ENCODE measurements around the gene LTBP3. TPM values are rescaled to one million over a fixed set of nuclear protein-coding genes. Genes with fewer than 3 reads are reported as not detected.
A peak's percentile ranks its signal among the peaks of the same experiment; 100 is the strongest.

The LTBP3 gene
- polyA plus RNA-seq (2013, experiment 1 of 2), result 52.8 TPM
- 46.9 TPM for polyA plus RNA-seq (2013, experiment 2 of 2)

DNA sequence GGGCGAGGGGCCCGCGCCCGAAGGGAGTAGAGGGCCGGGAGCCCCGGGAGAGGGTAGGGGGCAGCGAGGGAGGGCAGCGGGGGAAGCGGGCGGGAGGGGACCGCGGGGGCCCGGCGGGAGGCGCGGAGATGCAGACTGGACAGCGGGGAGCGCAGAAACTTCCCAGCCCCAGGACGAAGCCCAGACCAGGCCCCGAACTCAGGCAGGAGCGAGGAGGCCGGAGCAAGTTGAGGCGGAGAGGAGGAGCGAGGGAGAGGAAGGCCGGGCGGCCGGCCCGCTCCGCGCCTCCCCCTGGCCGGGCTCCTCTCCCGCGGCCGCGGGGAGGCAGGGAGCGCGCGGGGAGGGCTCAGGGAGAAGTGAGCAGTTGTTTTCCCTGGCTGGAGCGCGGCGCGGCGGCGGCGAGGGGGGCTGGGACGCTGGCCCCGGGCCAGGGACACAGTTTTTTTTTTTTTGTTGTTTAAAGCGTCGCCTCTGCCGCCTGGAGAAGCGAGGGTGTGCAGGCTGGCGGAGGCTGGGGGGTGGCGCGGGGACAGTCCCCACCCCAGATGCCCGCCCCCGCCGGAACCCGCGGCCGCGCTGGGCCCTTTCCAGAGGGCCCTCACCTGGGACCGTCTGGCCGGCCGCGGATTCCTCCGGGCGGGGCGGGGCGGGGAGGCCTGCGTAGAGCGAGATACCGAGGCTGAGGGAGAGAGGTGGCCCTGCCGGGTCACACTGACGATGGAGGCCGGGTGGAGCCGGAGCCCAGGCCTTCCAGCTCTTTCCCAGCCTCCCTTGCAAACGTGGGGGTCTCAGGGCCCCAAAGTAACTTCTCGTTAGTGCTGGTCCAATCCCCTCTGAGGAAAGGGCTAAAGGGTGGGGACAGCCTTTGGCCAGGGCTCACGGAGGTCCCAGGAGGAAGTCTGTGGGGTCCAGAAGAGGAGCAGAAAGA lies at the start of gene LTBP3:
TSS of gene LTBP3 (minus strand) at position 358 of the 928 bp plus-strand sequence. CDS start 400 bp downstream, outside the sequence.
- Histone ChIP-seq H3K4me1 (ENCODE audit: control insufficient read depth, insufficient read depth, low read depth, low read length) (peaks cover 62% of the 10 kb centered on the region), H3K18ac (ENCODE audit: low read depth in 1 of 2, low read length in 2 of 2) (peak within 1 kb of the TSS; percentile 82 to 89), H3K23ac (ENCODE audit: low read length in 2 of 2) (peak within 1 kb of the TSS; percentile 20 to 39), H2BK120ac (ENCODE audit: low read depth, low read length) (peak within 1 kb of the TSS; percentile 98), H3K4ac (ENCODE audit: low read depth in 1 of 2, low read length in 2 of 2) (peak within 1 kb of the TSS; percentile 62 to 79), H4K8ac (ENCODE audit: low read length) (peak within 1 kb of the TSS; percentile 94), H2BK15ac (ENCODE audit: low read depth, poor library complexity, severe bottlenecking) (peak within 1 kb of the TSS; percentile 92), H2BK12ac (ENCODE audit: low read length in 2 of 2) (peak within 1 kb of the TSS; percentile 65 to 92), H3K27me3 (ENCODE audit: control insufficient read depth in 1 of 2, insufficient read depth in 1 of 2, low read length in 2 of 2) (no peaks in the 10 kb centered on the region), H3K36me3 (ENCODE audit: control insufficient read depth in 1 of 2, insufficient read depth in 2 of 2, low read depth in 1 of 2, low read length in 2 of 2) (peaks cover 0 to 6% of the 10 kb centered on the region in 2 experiments), H3K4me2 (ENCODE audit: low read length, poor library complexity, severe bottlenecking) (peak within 1 kb of the TSS; percentile 69), H3K9ac (ENCODE audit: low read length) (peak within 1 kb of the TSS; percentile 89), H2AK5ac (ENCODE audit: low read length, severe bottlenecking) (peak within 1 kb of the TSS; percentile 90), H3K4me3 (ENCODE audit: insufficient read depth in 1 of 2, low read depth in 1 of 2, low read length in 2 of 2) (peak within 1 kb of the TSS; percentile 61 to 85), H2BK5ac (ENCODE audit: low read depth, low read length, poor library complexity, severe bottlenecking) (peak within 1 kb of the TSS; percentile 62), H3K9me3 (ENCODE audit: control insufficient read depth, low read length) (no peaks in the 10 kb centered on the region), H3K27ac (ENCODE audit: low read length, poor library complexity, severe bottlenecking) (peak within 1 kb of the TSS; percentile 92), H2AFZ (ENCODE audit: low read depth, low read length) (no peak within 1 kb of the TSS), H4K91ac (ENCODE audit: low read length) (peak within 1 kb of the TSS; percentile 92), H3K79me1 (replicated peaks; ENCODE audit: low read length, poor library complexity, severe bottlenecking) (peaks cover 11% of the 10 kb centered on the region), H3K14ac (ENCODE audit: low read length in 2 of 2) (peak within 1 kb of the TSS in 1 of 2 experiments; percentile 35)
- peak; percentile 81 for DNase-seq
- 4% methylated on average over 55 of the region's 79 CpGs for WGBS

DNA sequence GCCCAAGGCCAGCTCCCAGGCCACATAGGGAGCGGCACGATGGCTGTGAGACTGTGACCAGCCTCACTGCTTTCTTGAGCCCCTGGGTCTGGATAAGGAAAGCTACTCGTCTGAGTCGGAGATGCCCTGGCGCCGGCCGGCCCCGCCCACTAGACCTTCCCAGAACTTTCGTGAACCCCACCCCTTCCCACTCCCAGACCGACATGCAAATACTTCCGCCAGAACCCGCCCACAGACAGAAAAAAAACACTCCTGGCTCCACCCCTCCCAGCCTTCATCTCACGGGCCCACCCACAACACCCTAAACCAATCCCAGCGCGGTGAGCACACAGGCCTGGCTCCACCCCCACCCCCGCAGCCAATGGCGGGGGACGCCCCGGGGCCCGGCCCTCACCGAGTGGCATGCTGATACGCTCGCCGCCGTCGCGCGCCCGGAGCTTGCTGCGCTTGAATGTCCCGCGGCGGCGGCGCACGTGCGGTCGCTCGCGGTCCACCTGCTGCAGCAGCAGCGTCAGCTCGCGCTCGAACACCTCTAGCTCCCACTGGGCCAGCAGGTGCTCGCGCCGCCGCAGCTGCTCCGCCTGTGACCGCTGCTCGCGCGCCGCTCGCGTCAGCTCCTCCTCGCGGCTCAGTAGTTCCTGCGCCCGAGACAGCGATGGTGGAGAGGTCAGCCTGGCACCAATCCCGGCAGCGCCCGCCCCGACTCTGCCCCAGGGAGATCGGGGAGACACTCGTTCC lies 48.9 kb upstream of the LTBP3 start:
- no peaks in the 10 kb centered on the region for H3K27me3 ChIP-seq (ENCODE audit: control insufficient read depth in 1 of 2, insufficient read depth in 1 of 2, low read length in 2 of 2)
- H3K18ac ChIP-seq (ENCODE audit: low read depth in 1 of 2, low read length in 2 of 2), result peak overlapping the region in 1 of 2 experiments; percentile 38
- peak; percentile 97 for DNase-seq

DNA sequence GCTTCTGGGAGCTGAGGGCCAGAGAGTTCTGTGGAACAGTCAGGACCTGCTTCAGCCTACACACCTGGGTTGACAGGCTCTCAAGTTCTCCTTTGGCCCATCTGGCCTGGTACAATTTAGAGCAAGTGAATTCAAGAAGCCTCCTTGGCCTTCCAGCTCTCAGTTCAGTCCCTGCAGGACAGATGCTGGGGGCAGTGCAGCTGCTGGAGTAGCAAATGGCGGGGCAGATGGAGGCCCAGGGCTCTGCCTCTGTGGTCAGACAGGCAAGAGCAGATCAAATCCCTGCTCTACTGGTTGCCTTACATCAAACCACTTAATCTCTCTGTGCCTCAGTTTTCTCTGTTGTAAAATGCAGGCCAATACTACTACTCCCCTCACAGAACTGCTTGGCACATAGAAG lies 46.1 kb upstream of the LTBP3 start:
- Histone ChIP-seq H3K4me2 (ENCODE audit: low read length, poor library complexity, severe bottlenecking) (no peak overlapping the region), H2AFZ (ENCODE audit: low read depth, low read length) (no peak overlapping the region), H3K79me1 (replicated peaks; ENCODE audit: low read length, poor library complexity, severe bottlenecking) (peaks cover 37% of the 10 kb centered on the region), H3K18ac (ENCODE audit: low read depth in 1 of 2, low read length in 2 of 2) (no peak overlapping the region), H2BK5ac (ENCODE audit: low read depth, low read length, poor library complexity, severe bottlenecking) (no peak overlapping the region), H3K9ac (ENCODE audit: low read length) (no peak overlapping the region), H2BK12ac (ENCODE audit: low read length in 2 of 2) (no peak overlapping the region), H2BK15ac (ENCODE audit: low read depth, poor library complexity, severe bottlenecking) (no peak overlapping the region), H4K91ac (ENCODE audit: low read length) (no peak overlapping the region), H3K27ac (ENCODE audit: low read length, poor library complexity, severe bottlenecking) (peak overlapping the region; percentile 17), H3K27me3 (ENCODE audit: control insufficient read depth in 1 of 2, insufficient read depth in 1 of 2, low read length in 2 of 2) (no peaks in the 10 kb centered on the region), H4K8ac (ENCODE audit: low read length) (no peak overlapping the region), H3K36me3 (ENCODE audit: control insufficient read depth in 1 of 2, insufficient read depth in 2 of 2, low read depth in 1 of 2, low read length in 2 of 2) (peaks cover 64 to 83% of the 10 kb centered on the region in 2 experiments), H3K23ac (ENCODE audit: low read length in 2 of 2) (no peak overlapping the region), H3K4me1 (ENCODE audit: control insufficient read depth, insufficient read depth, low read depth, low read length) (peaks cover 38% of the 10 kb centered on the region), H3K4me3 (ENCODE audit: insufficient read depth in 1 of 2, low read depth in 1 of 2, low read length in 2 of 2) (no peak overlapping the region), H3K14ac (ENCODE audit: low read length in 2 of 2) (no peak overlapping the region), H2BK120ac (ENCODE audit: low read depth, low read length) (no peak overlapping the region), H3K4ac (ENCODE audit: low read depth in 1 of 2, low read length in 2 of 2) (no peak overlapping the region), H2AK5ac (ENCODE audit: low read length, severe bottlenecking) (no peak overlapping the region), H3K9me3 (ENCODE audit: control insufficient read depth, low read length) (no peaks in the 10 kb centered on the region)
- WGBS, result 100% methylated on average over 1 of the region's 1 CpG
- DNase-seq, result no peak

More for the DNA sequence above, 48.9 kb upstream of the LTBP3 start:
- Histone ChIP-seq H4K8ac (ENCODE audit: low read length) (peak overlapping the region; percentile 36), H3K4ac (ENCODE audit: low read depth in 1 of 2, low read length in 2 of 2) (peak overlapping the region in 1 of 2 experiments; percentile 24), H3K27ac (ENCODE audit: low read length, poor library complexity, severe bottlenecking) (no peak overlapping the region), H3K14ac (ENCODE audit: low read length in 2 of 2) (no peak overlapping the region), H3K4me2 (ENCODE audit: low read length, poor library complexity, severe bottlenecking) (no peak overlapping the region), H2BK15ac (ENCODE audit: low read depth, poor library complexity, severe bottlenecking) (peak overlapping the region; percentile 4), H2BK120ac (ENCODE audit: low read depth, low read length) (no peak overlapping the region), H3K4me1 (ENCODE audit: control insufficient read depth, insufficient read depth, low read depth, low read length) (peaks cover 57% of the 10 kb centered on the region), H2AK5ac (ENCODE audit: low read length, severe bottlenecking) (no peak overlapping the region), H3K23ac (ENCODE audit: low read length in 2 of 2) (no peak overlapping the region), H2AFZ (ENCODE audit: low read depth, low read length) (no peak overlapping the region), H3K79me1 (replicated peaks; ENCODE audit: low read length, poor library complexity, severe bottlenecking) (peaks cover 39% of the 10 kb centered on the region), H4K91ac (ENCODE audit: low read length) (peak overlapping the region; percentile 18), H3K4me3 (ENCODE audit: insufficient read depth in 1 of 2, low read depth in 1 of 2, low read length in 2 of 2) (peak overlapping the region in 1 of 2 experiments; percentile 65), H2BK12ac (ENCODE audit: low read length in 2 of 2) (no peak overlapping the region), H3K9ac (ENCODE audit: low read length) (peak overlapping the region; percentile 36), H3K9me3 (ENCODE audit: control insufficient read depth, low read length) (no peaks in the 10 kb centered on the region), H2BK5ac (ENCODE audit: low read depth, low read length, poor library complexity, severe bottlenecking) (no peak overlapping the region), H3K36me3 (ENCODE audit: control insufficient read depth in 1 of 2, insufficient read depth in 2 of 2, low read depth in 1 of 2, low read length in 2 of 2) (peaks cover 62 to 82% of the 10 kb centered on the region in 2 experiments)
- 15% methylated on average over 67 of the region's 67 CpGs for WGBS

DNA sequence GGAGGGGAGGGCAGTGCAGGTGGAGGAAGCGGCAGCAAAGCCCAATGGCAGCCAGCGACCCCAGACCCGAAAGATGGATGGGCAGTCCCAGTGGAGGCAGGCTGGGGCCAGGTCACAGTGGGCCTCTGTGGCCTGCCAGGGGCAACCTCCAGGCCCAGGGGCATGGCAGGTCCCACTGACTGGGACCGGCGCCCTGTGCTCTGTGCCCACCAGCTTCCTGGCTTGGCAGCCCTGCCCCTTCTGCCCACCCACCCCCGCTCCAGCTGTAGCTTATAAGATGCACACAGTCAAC lies 41.7 kb upstream of the LTBP3 start:
- Histone ChIP-seq H3K4ac (ENCODE audit: low read depth in 1 of 2, low read length in 2 of 2) (no peak overlapping the region), H2BK5ac (ENCODE audit: low read depth, low read length, poor library complexity, severe bottlenecking) (no peak overlapping the region), H3K4me1 (ENCODE audit: control insufficient read depth, insufficient read depth, low read depth, low read length) (peaks cover 25% of the 10 kb centered on the region), H2AK5ac (ENCODE audit: low read length, severe bottlenecking) (no peak overlapping the region), H2BK15ac (ENCODE audit: low read depth, poor library complexity, severe bottlenecking) (no peak overlapping the region), H3K4me3 (ENCODE audit: insufficient read depth in 1 of 2, low read depth in 1 of 2, low read length in 2 of 2) (no peak overlapping the region), H2BK12ac (ENCODE audit: low read length in 2 of 2) (no peak overlapping the region), H4K8ac (ENCODE audit: low read length) (no peak overlapping the region), H4K91ac (ENCODE audit: low read length) (no peak overlapping the region), H3K79me1 (replicated peaks; ENCODE audit: low read length, poor library complexity, severe bottlenecking) (peaks cover 13% of the 10 kb centered on the region), H3K18ac (ENCODE audit: low read depth in 1 of 2, low read length in 2 of 2) (no peak overlapping the region), H3K9ac (ENCODE audit: low read length) (no peak overlapping the region), H3K14ac (ENCODE audit: low read length in 2 of 2) (no peak overlapping the region), H3K9me3 (ENCODE audit: control insufficient read depth, low read length) (no peaks in the 10 kb centered on the region), H3K27me3 (ENCODE audit: control insufficient read depth in 1 of 2, insufficient read depth in 1 of 2, low read length in 2 of 2) (no peaks in the 10 kb centered on the region), H2BK120ac (ENCODE audit: low read depth, low read length) (no peak overlapping the region), H3K4me2 (ENCODE audit: low read length, poor library complexity, severe bottlenecking) (no peak overlapping the region), H3K27ac (ENCODE audit: low read length, poor library complexity, severe bottlenecking) (no peak overlapping the region), H3K36me3 (ENCODE audit: control insufficient read depth in 1 of 2, insufficient read depth in 2 of 2, low read depth in 1 of 2, low read length in 2 of 2) (peaks cover 64 to 77% of the 10 kb centered on the region in 2 experiments), H2AFZ (ENCODE audit: low read depth, low read length) (no peak overlapping the region), H3K23ac (ENCODE audit: low read length in 2 of 2) (no peak overlapping the region)
- WGBS, result 98% methylated on average over 6 of the region's 6 CpGs
- DNase-seq, result no peak

Data from mesenchymal stem cell (in vitro differentiated cells and primary cell).